Gastrocnemius medialis (tissue), 4 donors: Measurements from ENCODE around the gene MRPL18.

ENCODE experiments used
- CTCF ChIP-seq, 5 experiments: fragments of 450-650 bp in 3 of 5; fragments of 200-600 bp in 2 of 5; sonication (generic) in 2 of 5; IDR thresholded peaks in 4 of 5; conservative IDR thresholded peaks in 1 of 5; 1 replicate in 4 of 5; 2 replicates in 1 of 5; pipeline ENCODE4 v1.5.1; 2016 to 2019; ENCODE audit warnings: antibody characterized with exemption in 5 of 5, mild to moderate bottlenecking in 3 of 5, moderate library complexity in 3 of 5
- POLR2A ChIP-seq, 2 donors: fragments of 450-650 bp; IDR thresholded peaks; one replicate each; pipeline ENCODE4 v1.6.1; 2017; ENCODE audit warnings: antibody characterized with exemption in 2 of 2, mild to moderate bottlenecking in 2 of 2, moderate library complexity in 2 of 2

- TF ChIP-seq POLR2A (IDR thresholded peaks at IDR 0.05) (no peak), CTCF (IDR thresholded peaks at IDR 0.05 in 4 of 5, conservative IDR thresholded peaks at IDR 0.05 in 1 of 5) (no peak)
Observed at GRCh38 chr6:159800141-159800865, 10.0 kb downstream of the MRPL18 start, which contains the start of gene PNLDC1.
